MG63 (cell line): ENCODE measurements around the gene TMTC2. TPM values are rescaled to one million over a fixed set of nuclear protein-coding genes. Genes with fewer than 3 reads are reported as not detected.
"Not testable (repeated sequence)": the region's sequence is repeated elsewhere in the genome, so short reads cannot be mapped to it uniquely, and the experiment has no call there.

Source experiments
- DNase-seq: peaks from one replicate; pipeline ENCODE4 v3.0.0-alpha.2; 2020
- H3K27me3 ChIP-seq: fragments of 250-450 bp; sonication (Bioruptor Pico); 2 replicates; pipeline ENCODE4 v1.5.1; 2020; ENCODE audit warnings: mild to moderate bottlenecking, moderate library complexity
- H3K36me3 ChIP-seq: fragments of 250-450 bp; sonication (Bioruptor Pico); 2 replicates; pipeline ENCODE4 v1.5.1; 2020; ENCODE audit warnings: mild to moderate bottlenecking, moderate library complexity
- H3K4me3 ChIP-seq: fragments of 250-450 bp; sonication (Bioruptor Pico); 2 replicates; pipeline ENCODE4 v1.5.1; 2020; ENCODE audit warnings: mild to moderate bottlenecking, moderate library complexity
- H3K9me3 ChIP-seq: fragments of 250-450 bp; sonication (Bioruptor Pico); 2 replicates; pipeline ENCODE4 v1.5.1; 2020; ENCODE audit warnings: mild to moderate bottlenecking, moderate library complexity
- total RNA-seq: library from RNA; depleted of rRNA; stranded (reverse); fragments of >200 nt; shearing (Covaris generic); gene quantifications from 2 replicates; pipeline ENCODE4 v1.2.3, GENCODE V29; 2014; ENCODE audit warnings: low replicate concordance

Gene TMTC2
- total RNA-seq, 1 experiment from 2014 or later: 1.8 TPM

DNA sequence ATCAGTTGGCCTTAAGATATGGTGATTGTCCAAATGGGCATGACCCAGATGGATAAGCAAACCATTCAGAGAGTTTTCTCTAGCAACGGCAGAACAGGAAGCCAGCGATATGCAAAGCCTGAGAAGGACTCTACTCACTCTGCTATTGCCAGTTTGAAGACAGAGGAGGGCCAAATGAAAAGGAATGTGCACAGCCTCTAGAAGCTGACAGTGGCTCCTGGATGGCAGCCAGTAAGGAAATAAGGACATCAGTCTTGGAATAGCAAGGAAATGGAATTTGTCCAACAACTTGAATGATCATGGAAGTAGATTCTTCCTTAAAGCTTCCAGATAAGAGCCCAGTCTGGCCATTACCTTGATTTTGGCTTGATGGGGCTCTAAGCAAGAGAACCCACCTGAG is 60.0 kb downstream of the TMTC2 start:
- no peaks in the 10 kb centered on the region for H3K9me3 ChIP-seq
- no peak for DNase-seq

GRCh38 chr12:82749015-82749414 is 62.3 kb downstream of the TMTC2 start:
- Histone ChIP-seq H3K27me3 (no peaks in the 10 kb centered on the region), H3K9me3 (no peaks in the 10 kb centered on the region), H3K4me3 (no peak overlapping the region), H3K36me3 (no peaks in the 10 kb centered on the region)
- DNase-seq: no peak

More for the DNA sequence above, 60.0 kb downstream of the TMTC2 start:
- H3K4me3 ChIP-seq: no peak overlapping the region
- no peaks in the 10 kb centered on the region for H3K36me3 ChIP-seq
- no peaks in the 10 kb centered on the region for H3K27me3 ChIP-seq

DNA sequence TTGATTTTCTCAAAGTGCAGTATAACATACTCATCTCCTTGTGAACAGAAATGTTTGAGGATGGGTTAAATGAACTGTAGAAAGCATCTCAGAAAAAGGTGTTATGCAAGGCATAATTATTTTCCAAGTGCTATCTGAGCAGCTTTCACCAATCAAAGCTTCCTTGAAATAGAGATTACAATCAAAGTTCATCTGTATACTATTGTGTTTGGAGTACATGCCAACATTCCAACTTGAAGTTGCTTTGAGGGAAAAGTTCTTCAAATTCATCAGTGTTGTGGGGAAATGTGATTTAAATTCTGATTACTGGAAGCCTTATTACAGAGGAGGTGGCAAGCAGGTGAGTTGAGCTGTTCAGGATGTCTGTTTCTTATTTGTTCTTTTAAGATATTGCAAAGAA is 68.2 kb downstream of the TMTC2 start:
- Histone ChIP-seq H3K9me3 (no peaks in the 10 kb centered on the region), H3K4me3 (no peak overlapping the region), H3K27me3 (no peaks in the 10 kb centered on the region), H3K36me3 (no peaks in the 10 kb centered on the region)
- no peak for DNase-seq

- Histone ChIP-seq H3K9me3 (no peaks in the 10 kb centered on the region), H3K36me3 (no peaks in the 10 kb centered on the region), H3K27me3 (no peaks in the 10 kb centered on the region), H3K4me3 (no peak overlapping the region)
- no peak for DNase-seq
Measured at GRCh38 chr12:82756303-82756702, 69.6 kb downstream of the TMTC2 start.

DNA sequence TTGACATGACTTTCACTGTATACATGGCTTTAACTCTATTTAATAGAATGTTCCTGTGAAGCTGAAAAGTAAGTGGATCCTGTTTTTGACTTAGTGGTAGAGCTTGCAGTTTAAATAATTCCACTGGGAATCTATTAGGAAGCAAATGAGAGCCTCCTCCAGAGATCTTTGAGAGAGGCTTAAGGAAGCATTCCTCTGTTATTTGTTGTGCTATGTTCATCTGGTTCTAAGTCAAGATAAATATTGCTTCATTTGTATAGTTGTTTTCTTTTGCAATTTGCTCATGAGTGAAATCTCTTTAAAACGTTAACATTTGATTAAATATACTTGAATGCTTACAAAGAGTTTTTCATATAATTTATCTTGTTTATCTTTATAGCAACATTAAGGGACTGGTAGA is 70.4 kb downstream of the TMTC2 start:
- H3K36me3 ChIP-seq: no peaks in the 10 kb centered on the region
- H3K9me3 ChIP-seq: no peaks in the 10 kb centered on the region
- H3K27me3 ChIP-seq: no peaks in the 10 kb centered on the region
- H3K4me3 ChIP-seq: no peak overlapping the region
- DNase-seq: no peak

DNA sequence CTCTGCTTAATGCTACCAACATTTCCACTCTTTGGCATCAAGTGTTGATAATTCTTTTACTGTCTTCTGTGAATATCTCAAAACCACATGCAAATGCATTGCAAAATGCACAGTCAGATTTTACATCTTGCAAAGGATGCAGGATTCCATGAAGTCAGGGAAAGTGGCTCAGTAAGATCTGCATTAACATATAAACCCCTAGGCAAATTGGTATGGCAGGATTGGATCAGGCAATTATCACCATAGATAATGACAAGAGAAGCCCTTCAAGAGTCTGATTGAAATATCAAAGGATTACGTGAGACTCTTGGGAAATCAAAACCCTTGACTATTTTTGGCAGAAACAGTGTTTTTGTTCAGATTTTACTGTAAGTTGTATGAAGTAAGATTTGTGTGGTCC is 71.0 kb downstream of the TMTC2 start:
- Histone ChIP-seq H3K4me3 (no peak overlapping the region), H3K9me3 (no peaks in the 10 kb centered on the region), H3K27me3 (no peaks in the 10 kb centered on the region), H3K36me3 (no peaks in the 10 kb centered on the region)
- DNase-seq: no peak

DNA sequence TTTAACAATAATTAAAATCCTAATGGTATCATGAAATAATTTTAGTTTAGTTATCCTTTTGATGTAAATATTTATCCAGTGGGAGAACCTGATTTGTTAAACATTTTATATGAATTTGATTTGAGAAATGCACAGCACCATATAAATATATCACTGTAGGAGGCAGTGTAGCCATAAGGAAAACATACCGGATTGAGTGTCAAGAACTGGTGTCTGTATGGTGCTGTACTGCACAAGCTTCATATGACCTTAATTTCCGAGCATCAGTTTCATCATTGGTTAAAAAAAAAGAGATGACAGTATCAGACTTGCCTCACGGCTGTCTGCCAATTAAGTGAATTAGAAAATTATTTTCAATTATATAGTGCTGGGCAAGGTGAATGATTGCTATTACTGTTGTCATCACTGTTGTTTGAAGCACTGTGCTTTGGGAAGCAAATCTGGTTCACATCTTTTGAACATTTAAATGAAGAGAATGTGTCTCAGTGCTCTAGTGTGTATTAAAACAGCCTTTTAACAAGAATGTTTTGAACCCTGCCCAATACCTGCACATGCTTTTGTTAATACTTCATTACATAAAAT is 72.1 kb downstream of the TMTC2 start:
- Histone ChIP-seq H3K4me3 (no peak overlapping the region), H3K9me3 (no peaks in the 10 kb centered on the region), H3K27me3 (no peaks in the 10 kb centered on the region), H3K36me3 (no peaks in the 10 kb centered on the region)
- DNase-seq: no peak

DNA sequence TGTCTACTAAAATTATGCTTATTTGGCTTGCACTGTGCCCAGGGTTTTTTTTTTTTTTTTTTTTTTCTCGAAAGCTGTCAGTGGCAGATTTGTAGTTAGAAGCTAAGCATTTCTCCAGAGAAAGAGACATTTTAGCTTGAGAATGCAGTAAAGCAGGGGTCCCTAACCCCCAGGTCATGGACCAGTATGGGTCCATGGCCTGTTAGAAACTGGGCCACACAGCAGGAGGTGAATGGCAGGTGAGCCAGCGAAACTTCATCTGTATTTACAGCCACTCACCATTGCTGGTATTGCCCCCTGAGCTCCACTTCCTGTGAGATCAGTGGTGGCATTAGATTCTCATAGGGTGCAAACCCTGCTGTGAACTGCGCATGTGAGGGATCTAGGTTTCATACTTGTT is 73.7 kb downstream of the TMTC2 start:
- Histone ChIP-seq H3K27me3 (no peaks in the 10 kb centered on the region), H3K9me3 (no peaks in the 10 kb centered on the region), H3K4me3 (no peak overlapping the region), H3K36me3 (no peaks in the 10 kb centered on the region)
- no peak for DNase-seq

DNA sequence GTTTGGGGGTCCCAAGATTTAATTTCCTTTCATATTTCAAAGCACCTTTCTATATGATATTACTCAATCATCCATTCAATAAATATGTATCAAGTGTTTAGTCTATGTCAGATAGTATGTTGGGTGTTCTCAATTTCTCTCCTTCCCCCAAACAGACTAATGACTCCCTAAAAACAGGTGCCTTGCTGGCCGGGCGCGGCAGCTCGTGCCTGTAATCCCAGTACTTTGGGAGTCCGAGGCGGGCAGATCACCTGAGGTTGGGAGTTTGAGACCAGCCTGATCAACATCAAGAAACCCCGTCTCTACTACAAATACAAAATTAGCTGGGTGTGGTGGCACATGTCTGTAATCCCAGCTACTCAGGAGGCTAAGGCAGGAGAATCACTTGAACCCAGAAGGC is 78.5 kb downstream of the TMTC2 start:
- not testable (repeated sequence) for H3K4me3 ChIP-seq, H3K36me3 ChIP-seq, H3K9me3 ChIP-seq, H3K27me3 ChIP-seq, DNase-seq

DNA sequence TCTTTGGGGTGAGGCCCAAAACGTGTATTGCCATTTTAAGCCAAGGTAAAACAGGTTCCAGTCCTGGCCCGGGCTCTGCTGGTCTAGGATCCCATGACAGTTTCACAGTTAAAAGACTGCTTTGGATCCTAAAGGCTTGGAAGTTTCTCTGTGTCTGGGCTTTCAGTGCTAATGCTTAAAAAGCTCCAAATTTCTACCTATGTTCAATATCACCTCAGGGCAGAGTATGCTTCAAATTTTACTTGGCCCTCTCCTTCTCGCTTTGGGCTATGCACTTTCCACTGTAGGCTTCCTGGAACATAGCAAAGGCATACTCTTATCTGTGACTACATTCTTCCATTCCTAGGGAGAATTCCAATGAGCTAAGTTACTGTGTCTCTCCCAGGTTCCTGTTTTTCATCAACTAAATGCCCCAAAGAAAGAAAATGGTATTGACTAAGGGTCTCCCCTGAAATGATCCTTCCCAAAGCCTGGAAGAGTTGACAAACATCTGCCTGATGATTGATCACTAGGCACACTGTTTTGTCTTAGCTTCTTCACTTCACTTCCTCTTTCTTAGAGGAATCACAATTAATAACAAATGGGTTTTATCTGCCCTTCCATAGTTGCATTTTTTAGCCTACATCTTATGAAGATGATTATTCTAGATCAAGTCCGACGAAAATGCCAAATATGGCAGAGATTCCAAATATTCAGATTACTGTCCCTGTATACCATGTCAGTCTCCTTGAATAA is 79.4 kb downstream of the TMTC2 start:
- Histone ChIP-seq H3K4me3 (no peak overlapping the region), H3K27me3 (no peaks in the 10 kb centered on the region), H3K9me3 (no peaks in the 10 kb centered on the region), H3K36me3 (no peaks in the 10 kb centered on the region)
- DNase-seq: no peak

DNA sequence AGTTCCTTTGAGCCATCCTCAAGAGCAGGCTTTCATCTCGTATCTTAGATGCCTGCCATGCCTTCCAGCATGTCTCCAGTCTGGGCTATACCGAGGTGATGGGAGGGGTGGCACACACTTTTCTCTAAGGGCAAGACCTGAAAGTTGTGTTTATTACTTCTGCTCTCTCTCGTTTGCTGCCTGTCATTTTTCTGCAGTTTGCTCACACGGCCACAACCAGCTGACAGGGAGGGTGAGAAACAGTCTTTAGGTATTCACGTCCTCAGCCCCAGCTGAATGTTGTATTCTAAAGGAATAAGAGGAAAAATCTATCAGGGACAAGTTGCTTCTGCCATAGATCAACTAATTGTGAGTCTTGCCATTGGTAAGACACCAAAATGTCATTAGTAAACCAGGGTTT is 88.0 kb downstream of the TMTC2 start:
- no peaks in the 10 kb centered on the region for H3K36me3 ChIP-seq
- H3K9me3 ChIP-seq: no peaks in the 10 kb centered on the region
- DNase-seq: no peak
- no peak overlapping the region for H3K4me3 ChIP-seq
- H3K27me3 ChIP-seq: no peaks in the 10 kb centered on the region

- no peaks in the 10 kb centered on the region for H3K27me3 ChIP-seq
- H3K4me3 ChIP-seq: no peak overlapping the region
- H3K9me3 ChIP-seq: no peaks in the 10 kb centered on the region
- H3K36me3 ChIP-seq: no peaks in the 10 kb centered on the region
- DNase-seq: no peak
Measured at GRCh38 chr12:82780517-82780916, 93.8 kb downstream of the TMTC2 start.

DNA sequence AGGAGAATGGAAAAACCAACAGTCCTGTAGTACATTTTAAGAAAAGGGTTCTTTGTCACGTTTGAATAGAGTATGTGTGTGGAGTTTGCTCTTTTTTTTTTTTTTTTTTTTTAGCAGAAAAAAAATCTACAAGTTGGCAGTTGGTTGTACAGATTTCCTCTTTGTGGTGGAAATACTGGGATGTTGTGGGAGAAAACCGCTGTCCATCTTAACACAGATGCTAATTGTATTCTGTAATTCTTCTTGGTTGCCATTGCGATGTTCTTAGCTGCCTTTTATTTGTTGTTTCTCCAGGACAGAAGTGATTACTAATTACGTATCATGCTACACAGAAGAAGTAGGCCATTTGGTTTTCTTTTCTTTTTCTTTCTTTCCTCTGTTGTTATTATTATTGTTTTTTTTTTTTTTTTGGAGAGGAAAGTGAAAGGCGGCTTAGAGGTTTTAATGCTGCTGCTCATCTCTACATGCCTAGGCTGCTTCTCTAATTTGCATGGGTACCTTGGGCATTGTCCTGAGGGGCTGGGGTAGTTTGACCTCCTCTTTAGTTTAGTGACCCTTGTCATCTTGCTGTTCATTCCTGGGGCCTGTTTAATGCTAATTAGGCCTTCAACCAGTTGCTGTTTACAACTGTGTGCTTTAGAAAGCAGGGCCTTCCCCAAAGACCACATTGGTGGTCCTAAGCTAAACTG is 94.7 kb downstream of the TMTC2 start:
- no peak overlapping the region for H3K4me3 ChIP-seq
- H3K27me3 ChIP-seq: no peaks in the 10 kb centered on the region
- no peaks in the 10 kb centered on the region for H3K36me3 ChIP-seq
- DNase-seq: no peak
- H3K9me3 ChIP-seq: no peaks in the 10 kb centered on the region

DNA sequence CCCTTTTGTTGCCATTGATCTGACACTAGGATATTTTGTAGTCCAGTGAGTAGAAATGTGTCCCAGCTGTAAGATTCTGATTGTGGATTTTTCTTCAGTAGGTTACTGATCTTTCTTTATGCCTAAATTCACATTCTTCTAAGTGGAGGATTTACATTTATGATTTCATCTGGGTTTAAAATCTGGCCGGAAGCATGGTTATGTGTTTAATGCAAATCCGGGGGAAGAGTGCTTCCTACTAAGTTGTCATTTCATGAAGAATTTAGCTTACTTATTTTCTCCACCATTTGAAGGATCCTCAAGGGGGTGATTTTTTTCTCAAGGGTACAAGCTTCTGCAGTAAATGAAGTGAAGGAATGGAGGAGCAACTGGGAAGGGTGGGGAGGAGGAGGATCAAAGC is 96.7 kb downstream of the TMTC2 start:
- DNase-seq: no peak
- Histone ChIP-seq H3K27me3 (no peaks in the 10 kb centered on the region), H3K36me3 (no peaks in the 10 kb centered on the region)

DNA sequence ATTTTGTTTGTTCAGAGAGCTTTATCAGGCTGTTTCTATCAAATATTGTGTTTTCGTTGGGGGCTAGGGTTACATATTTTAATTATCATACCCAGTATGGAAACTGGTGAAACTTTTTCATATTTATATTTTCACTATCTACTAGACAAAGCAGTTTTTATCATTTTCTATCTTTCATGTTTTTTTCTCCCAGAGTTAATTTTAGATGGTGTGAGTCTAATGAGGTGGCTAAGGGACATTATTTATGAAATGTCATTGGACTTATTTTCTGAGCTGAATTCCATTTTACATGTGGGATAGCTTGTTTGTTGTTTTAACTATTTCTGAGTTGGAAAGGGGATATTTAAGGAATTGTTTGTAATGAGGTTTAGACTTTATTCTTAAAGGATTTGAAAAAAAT is 100.3 kb downstream of the TMTC2 start:
- Histone ChIP-seq H3K9me3 (no peaks in the 10 kb centered on the region), H3K27me3 (no peaks in the 10 kb centered on the region), H3K4me3 (no peak overlapping the region), H3K36me3 (no peaks in the 10 kb centered on the region)
- DNase-seq: no peak

More for the DNA sequence above, 96.7 kb downstream of the TMTC2 start:
- Histone ChIP-seq H3K4me3 (no peak overlapping the region), H3K9me3 (no peaks in the 10 kb centered on the region)

- DNase-seq: no peak
- Histone ChIP-seq H3K4me3 (no peak overlapping the region), H3K27me3 (no peaks in the 10 kb centered on the region), H3K36me3 (no peaks in the 10 kb centered on the region), H3K9me3 (no peaks in the 10 kb centered on the region)
Measured at GRCh38 chr12:82788594-82788993, 101.9 kb downstream of the TMTC2 start.

DNA sequence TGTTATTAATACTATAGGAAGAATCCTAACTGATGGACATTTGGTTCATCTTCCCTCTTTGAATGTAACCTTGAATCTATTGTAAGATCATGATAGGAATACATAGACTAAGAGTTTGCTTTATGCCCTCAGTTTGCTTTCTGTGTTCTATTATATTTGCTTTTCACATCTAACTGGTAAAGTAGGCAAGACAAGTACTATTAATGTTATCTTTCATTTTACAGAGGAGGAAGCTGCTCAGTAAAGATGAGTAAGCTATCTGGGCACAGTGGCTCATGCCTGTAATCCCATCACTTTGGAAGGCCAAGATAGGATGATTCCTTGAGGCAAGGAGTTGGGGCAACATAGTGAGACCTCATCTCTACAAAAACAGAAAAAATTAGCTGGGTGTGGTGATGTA is 103.0 kb downstream of the TMTC2 start:
- Histone ChIP-seq H3K4me3 (no peak overlapping the region), H3K36me3 (no peaks in the 10 kb centered on the region), H3K27me3 (no peaks in the 10 kb centered on the region), H3K9me3 (no peaks in the 10 kb centered on the region)
- DNase-seq: no peak

- no peaks in the 10 kb centered on the region for H3K9me3 ChIP-seq
Measured at GRCh38 chr12:82793751-82794281, 107.1 kb downstream of the TMTC2 start.

More at GRCh38 chr12:82793751-82794281, 107.1 kb downstream of the TMTC2 start:
- H3K36me3 ChIP-seq: no peaks in the 10 kb centered on the region
- no peak for DNase-seq
- no peak overlapping the region for H3K4me3 ChIP-seq
- no peaks in the 10 kb centered on the region for H3K27me3 ChIP-seq
